ENCODE measurements around the gene AARSD1.
"Not testable (repeated sequence)": the region's sequence is repeated elsewhere in the genome, so short reads cannot be mapped to it uniquely, and the experiment has no call there.

AARSD1 gene

DNA sequence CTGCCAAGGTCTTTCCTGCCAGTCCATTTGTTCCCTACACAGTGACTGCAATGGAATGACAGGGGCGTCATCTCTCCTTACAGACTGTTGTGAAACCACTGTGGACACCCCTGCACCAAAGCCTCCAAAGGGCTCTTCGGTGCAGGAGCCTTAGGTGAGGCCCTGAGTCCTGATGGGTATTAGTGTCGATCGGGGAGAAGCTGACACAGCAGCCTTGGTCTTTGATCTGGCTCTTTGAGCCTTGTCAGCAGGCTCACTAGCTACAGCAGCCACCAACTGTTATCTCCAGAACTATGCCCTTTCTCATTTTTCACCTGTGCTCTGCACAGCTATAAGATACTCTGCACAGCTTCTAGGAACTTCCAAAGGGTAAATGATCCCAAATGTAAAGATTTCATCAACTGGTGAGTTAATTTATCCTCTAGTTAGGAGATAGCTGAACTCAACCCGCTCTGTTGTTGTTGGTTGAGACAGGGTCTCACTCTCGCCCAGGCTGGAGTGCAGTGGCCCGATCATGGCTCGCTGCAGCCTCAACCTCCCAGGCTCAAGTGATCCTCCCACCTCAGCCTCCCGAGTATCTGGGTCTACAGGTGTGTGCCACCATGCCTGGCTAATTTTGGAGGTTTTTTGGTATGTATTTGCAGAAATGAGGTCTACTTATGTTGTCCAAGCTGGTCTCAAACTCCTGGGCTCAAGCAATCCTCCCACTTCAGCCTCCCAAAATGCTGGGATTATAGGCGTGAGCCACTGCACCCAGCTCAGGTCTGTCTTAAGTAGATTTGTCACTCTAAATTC, 44.0 kb downstream of the AARSD1 start:
- no peak for DNase-seq

DNA sequence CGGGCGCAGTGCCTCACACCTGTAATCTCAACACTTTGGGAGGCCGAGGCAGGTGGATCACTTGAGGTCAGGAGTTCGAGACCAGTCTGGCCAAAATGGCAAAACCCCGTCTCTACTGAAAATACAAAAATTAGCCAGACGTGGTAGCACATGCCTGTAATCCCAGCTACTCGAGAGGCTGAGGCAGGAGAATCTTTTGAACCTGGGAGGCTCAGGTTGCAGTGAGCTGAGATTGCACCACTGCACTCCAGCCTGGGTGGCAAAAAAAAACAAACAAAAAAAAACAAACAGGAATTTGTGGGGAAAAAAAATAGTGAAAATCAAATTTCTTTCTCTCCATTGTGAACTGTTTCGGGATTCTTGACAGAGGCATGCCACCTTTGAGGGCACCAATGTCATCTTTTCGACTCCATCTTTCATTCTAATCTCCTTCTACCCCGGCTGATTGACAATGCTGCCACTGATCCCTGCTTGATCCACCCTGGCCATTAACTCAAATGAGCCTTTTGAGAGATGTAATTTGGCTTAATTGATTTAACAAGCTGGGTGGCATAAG, 44.7 kb downstream of the AARSD1 start:
- DNase-seq, result not testable (repeated sequence)

DNA sequence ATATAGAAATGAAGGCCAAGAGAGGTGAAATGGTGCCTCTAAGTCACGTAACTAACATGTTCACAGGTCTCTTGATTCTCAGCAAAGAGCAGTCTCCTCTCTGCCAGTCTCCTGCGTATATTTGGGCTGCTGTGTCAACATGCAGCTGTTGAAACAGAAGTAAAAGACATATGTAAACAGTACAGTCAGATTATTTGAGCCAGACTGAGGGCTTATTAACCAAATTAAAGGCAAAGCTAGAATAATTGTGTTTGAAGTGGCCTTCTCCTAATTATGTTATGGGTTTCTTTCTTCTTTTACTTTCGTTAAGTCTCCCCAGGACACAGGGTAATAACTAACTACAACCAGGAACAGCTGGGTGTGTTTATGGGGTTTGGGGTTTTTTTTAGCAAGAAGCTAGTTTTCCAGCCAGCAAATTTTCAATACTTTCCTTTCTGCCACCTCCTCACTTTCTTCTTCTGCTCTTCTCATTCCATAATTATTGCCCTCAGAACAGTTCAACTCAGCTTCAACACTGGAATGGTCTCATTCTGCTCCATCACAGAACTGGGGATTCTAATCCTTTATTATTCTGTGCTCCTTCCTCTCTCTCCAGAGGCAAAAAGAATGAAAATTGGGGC, 45.2 kb downstream of the AARSD1 start:
- no peak for DNase-seq

GRCh38 chr17:42917236-42917603, 47.0 kb downstream of the AARSD1 start:
- DNase-seq, result no peak

- not testable (repeated sequence) for DNase-seq
These were observed 47.6 kb downstream of the AARSD1 start for GRCh38 chr17:42916388-42917235.

DNA sequence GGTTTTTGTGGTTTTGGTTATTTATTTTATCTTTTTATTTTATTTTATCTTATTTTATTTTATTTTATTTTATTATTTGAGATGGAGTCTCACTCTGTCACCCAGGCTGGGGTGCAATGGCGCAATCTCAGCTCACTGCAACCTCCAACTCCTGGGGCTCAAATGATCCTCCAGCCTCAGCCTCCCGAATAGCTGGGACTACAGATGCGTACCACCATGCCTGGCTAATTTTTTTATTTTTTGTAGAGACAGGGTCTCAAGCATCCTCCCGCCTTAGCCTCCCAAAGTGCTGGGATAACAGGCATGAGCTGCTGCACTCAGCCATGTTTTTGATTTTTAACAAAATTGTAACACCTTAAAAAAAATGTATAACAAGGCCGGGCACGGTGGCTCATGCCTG, 49.0 kb downstream of the AARSD1 start:
- DNase-seq, result not testable (repeated sequence)

- no peak for DNase-seq
These were observed 50.2 kb downstream of the AARSD1 start for GRCh38 chr17:42913981-42914617.

DNA sequence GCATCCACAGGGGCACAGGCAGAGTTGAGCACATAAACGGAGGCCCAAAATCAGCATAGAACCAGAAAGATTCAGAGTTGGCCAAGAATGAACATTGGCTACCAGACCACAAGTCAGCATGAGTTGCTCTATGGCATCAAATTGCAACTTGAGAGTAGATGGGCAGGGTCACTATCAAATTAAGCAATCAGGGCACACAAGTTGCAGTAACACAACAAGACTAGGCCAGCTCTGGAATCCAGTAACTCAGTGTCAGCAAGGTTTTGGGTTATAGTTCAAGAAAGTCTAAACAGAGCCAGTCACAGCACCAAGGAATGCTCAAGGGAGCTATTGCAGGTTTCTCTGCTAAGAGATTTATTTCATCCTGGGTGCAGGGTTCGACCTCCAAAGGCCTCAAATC, 50.7 kb downstream of the AARSD1 start:
- DNase-seq, result no peak

DNA sequence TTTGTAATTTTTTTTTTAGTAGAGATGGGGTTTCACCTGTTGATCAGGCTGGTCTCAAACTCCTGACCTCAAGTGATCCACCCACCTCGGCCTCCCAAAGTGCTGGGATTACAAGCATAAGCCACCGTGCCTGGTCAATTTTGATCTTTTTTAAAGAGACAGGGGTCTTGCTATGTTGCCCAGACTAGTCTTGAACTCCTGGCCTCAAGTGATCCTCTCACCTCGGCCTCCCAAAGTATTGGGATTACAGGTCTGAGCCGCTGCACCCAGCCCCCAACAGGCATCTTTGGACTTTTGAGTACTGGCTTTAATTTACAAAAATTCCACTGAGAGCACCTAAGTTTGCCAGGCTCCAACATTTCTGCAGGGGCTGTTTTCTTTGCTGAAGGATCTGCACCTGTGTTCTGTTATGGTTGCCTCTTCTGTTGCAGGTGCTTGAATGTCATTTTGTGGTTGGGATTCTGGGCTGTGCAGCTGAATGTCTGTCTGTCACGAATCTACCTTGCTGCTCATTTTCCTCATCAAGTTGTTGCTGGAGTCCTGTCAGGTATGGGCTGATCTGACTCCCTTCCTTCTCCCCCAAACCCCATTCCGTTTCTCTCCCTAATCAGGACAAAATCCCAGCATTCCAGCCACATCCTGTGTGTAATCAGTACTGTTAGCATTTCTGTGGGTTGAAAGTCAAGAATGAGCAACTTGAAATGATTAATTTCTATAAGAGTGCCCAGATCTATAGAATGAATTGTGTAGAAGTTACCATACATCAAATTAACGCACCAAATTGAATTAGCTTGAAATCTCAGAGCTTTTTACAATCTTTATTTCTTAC, 55.2 kb downstream of the AARSD1 start:
- no peak for DNase-seq

GRCh38 chr17:42906772-42907446, 57.3 kb downstream of the AARSD1 start:
- DNase-seq, result no peak

DNA sequence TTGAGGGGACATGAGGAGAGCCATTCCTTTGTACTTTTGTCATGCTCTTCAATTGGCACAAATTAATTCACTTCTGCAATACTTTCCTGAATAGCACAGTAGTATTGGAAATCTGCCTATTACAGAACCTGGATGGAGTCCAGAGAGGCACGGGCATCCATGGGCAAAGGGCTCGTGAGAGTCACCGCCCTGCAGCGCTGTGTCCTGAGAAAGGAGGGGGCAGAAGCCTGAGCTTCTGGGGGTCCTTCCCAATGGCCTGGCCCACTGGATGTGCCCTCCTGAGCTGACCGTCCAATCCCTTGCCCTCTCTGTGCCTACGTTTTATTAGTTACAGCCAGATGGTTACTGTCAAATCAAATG, 60.2 kb downstream of the AARSD1 start:
- DNase-seq, result no peak

DNA sequence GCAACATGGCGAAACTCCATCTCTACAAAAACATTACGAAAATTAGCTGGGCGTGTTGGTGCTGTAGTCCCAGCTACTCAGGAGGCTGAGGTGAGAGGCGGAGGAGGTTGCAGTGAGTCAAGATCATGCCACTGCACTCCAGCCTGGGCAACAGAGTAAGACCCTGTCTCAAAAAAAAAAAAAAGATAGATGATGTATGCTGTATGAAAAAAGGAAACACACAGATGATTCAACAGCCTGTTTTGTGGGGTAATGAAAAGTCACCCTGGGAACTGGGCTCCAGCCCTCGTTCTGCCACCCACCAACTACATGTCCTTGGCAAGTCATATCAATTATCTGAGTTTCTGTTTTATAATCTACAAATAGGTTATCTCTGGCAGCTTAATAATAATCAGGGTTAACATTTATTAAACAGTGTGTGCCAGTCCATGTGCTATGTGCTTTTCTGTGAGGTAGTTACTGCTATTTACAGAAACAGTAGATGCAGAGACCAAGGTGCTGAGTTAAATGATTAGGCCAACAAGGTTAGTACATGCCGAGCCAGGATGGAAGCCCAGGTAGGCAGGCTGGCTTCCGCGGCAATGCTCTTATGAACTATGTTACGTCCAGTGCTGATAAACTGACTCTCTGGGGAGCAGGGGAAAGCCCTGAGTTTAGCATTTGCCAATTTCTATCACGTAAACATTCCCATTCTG, 62.6 kb downstream of the AARSD1 start:
- no peak for DNase-seq
